DMS79 treated with DMSO at 0.1 percent for 48 hours (cell line): ENCODE results near the gene PRDM5.

Experiments
- DNase-seq: peaks from one replicate; lab custom pipeline; 2025; lab: John Stamatoyannopoulos, UW

The PRDM5 gene

GRCh38 chr4:120922381-120923206 is at the start of gene PRDM5:
Gene PRDM5, minus strand, starts transcription at chr4:120922726. Its CDS starts 118 bp downstream, at chr4:120922608.
- DNase-seq: no peak

GRCh38 chr4:120971884-120972283 is 49.4 kb upstream of the PRDM5 start:
- no peak for DNase-seq

GRCh38 chr4:120965938-120966337 is 43.4 kb upstream of the PRDM5 start:
- DNase-seq: no peak

GRCh38 chr4:120964596-120964995 is 42.1 kb upstream of the PRDM5 start:
- DNase-seq: no peak

GRCh38 chr4:120963449-120963848 is 40.9 kb upstream of the PRDM5 start:
- no peak for DNase-seq

- no peak for DNase-seq
Measured at GRCh38 chr4:120960656-120961267, 38.2 kb upstream of the PRDM5 start.

GRCh38 chr4:120948382-120948781 is 25.9 kb upstream of the PRDM5 start:
- no peak for DNase-seq

- no peak for DNase-seq
Measured at GRCh38 chr4:120942776-120943175, 20.2 kb upstream of the PRDM5 start.

- DNase-seq: no peak
Measured at GRCh38 chr4:120940547-120940946, 18.0 kb upstream of the PRDM5 start.

- DNase-seq: no peak
Measured at GRCh38 chr4:120939693-120940092, 17.2 kb upstream of the PRDM5 start.

- DNase-seq: no peak
Measured at GRCh38 chr4:120929847-120930246, 7.3 kb upstream of the PRDM5 start.

GRCh38 chr4:120927801-120928409 is 5.4 kb upstream of the PRDM5 start:
- DNase-seq: no peak

GRCh38 chr4:120926358-120927025 is 4.0 kb upstream of the PRDM5 start:
- DNase-seq: no peak

GRCh38 chr4:120924931-120925330 is 2.4 kb upstream of the PRDM5 start:
- no peak for DNase-seq

GRCh38 chr4:120923207-120923522 is 639 bp upstream of the PRDM5 start:
- DNase-seq: no peak

GRCh38 chr4:120921456-120922380 is 808 bp downstream of the PRDM5 start:
- no peak for DNase-seq

- DNase-seq: no peak
Measured at GRCh38 chr4:120920666-120921065, 1.9 kb downstream of the PRDM5 start.

- DNase-seq: no peak
Measured at GRCh38 chr4:120919358-120919757, 3.2 kb downstream of the PRDM5 start.

GRCh38 chr4:120918788-120919187 is 3.7 kb downstream of the PRDM5 start:
- DNase-seq: no peak

- no peak for DNase-seq
Measured at GRCh38 chr4:120918092-120918491, 4.4 kb downstream of the PRDM5 start.

- no peak for DNase-seq
Measured at GRCh38 chr4:120916937-120917336, 5.6 kb downstream of the PRDM5 start.

- no peak for DNase-seq
Measured at GRCh38 chr4:120915336-120915735, 7.2 kb downstream of the PRDM5 start.
